Activated CD4-positive, alpha-beta T cell treated with anti-CD3 and anti-CD28 coated beads, Interleukin-2, amount 10 ng/mL, durations not matched to agents 7 days and 5 days (primary cell): ENCODE data around the gene ABCA10. TPM values are rescaled to one million over a fixed set of nuclear protein-coding genes. Genes with fewer than 3 reads are reported as not detected.

Experiments
- microRNA-seq: library from miRNA; unstranded; fragments of <30 nt; microRNA quantifications from one replicate; pipeline ENCODE4 v1.2.0, GENCODE V29; 2021; ENCODE audit warnings: borderline microRNAs expressed, borderline replicate concordance
- total RNA-seq, 2 experiments: library from RNA; stranded (reverse); gene quantifications; one replicate each; pipeline ENCODE4 v1.2.3, GENCODE V29; 2021

The ABCA10 gene
- total RNA-seq, 2 experiments from 2014 or later, result 1.6 to 1.7 TPM

Small RNAs within 50 kb of the gene (microRNA-seq; reads per million reads assigned to microRNA genes)
- gene MIR4524A, result not detected
- not detected for gene MIR4524B

Other genes with a start within 250 kb of the ABCA10 start
- gene ABCA9, start 167.9 kb downstream of the ABCA10 start, total RNA-seq, result under 1 TPM; 0.08 to 0.22 TPM
- gene ABCA6, start 86.9 kb downstream of the ABCA10 start, total RNA-seq, result under 1 TPM; 0.19 to 0.35 TPM
- gene ABCA5, start 98.3 kb upstream of the ABCA10 start, total RNA-seq, result 10 to 100 TPM; 19.0 to 21.9 TPM
- 10 to 100 TPM; 11.0 to 11.6 TPM for gene MAP2K6, start 185.9 kb upstream of the ABCA10 start, total RNA-seq